CD14-positive monocyte (primary cell): ENCODE results near the gene KIAA1586. TPM values are rescaled to one million over a fixed set of nuclear protein-coding genes. Genes with fewer than 3 reads are reported as not detected.

Experiments
- DNase-seq, 3 donors: peaks; one replicate each; pipeline ENCODE4 v3.0.0-alpha.2; 2011 to 2022
- H2AFZ ChIP-seq: 2 replicates; pipeline ENCODE4 v1.6.0; 2012; ENCODE audit warnings: mild to moderate bottlenecking, low read depth, low read length, inconsistent platforms; ENCODE audit not compliant: insufficient read depth, poor library complexity, severe bottlenecking
- H3K27ac ChIP-seq, 2 donors: 1 replicate in 1 of 2; 2 replicates in 1 of 2; pipeline ENCODE4 v1.5.1; 2012 to 2013; ENCODE audit warnings: low read length in 2 of 2, control low read depth in 1 of 2, inconsistent platforms in 1 of 2, low read depth in 1 of 2, mild to moderate bottlenecking in 1 of 2
- H3K27me3 ChIP-seq, 2 donors: one replicate each; pipeline versions ENCODE4 v1.6.0 to v1.6.1; 2011 to 2013; ENCODE audit warnings: low read length in 2 of 2; ENCODE audit not compliant: control insufficient read depth in 2 of 2, insufficient read depth in 2 of 2
- H3K36me3 ChIP-seq, 2 donors: replicated peaks in 1 of 2; 1 replicate in 1 of 2; 2 replicates in 1 of 2; pipeline versions ENCODE4 v1.5.1 to v1.6.1; 2012 to 2013; ENCODE audit warnings: low read length in 2 of 2, control low read depth in 1 of 2, inconsistent platforms in 1 of 2, mild to moderate bottlenecking in 1 of 2; ENCODE audit not compliant: insufficient read depth in 2 of 2, control insufficient read depth in 1 of 2
- H3K4me1 ChIP-seq, 2 donors: 1 replicate in 1 of 2; 2 replicates in 1 of 2; pipeline versions ENCODE4 v1.5.1 to v1.6.1; 2012 to 2013; ENCODE audit warnings: low read length in 2 of 2, control low read depth in 1 of 2, inconsistent platforms in 1 of 2, mild to moderate bottlenecking in 1 of 2, moderate library complexity in 1 of 2; ENCODE audit not compliant: insufficient read depth in 2 of 2, control insufficient read depth in 1 of 2
- H3K4me2 ChIP-seq: replicated peaks from 2 replicates; pipeline ENCODE3; 2012; ENCODE audit warnings: low read length, moderate library complexity, mild to moderate bottlenecking; ENCODE audit not compliant: poor library complexity, severe bottlenecking; ENCODE audit errors: extremely low read depth
- H3K4me3 ChIP-seq, 3 experiments: fragments of 200-600 bp in 1 of 3; sonication (generic) in 1 of 3; replicated peaks in 1 of 3; 1 replicate in 2 of 3; 2 replicates in 1 of 3; pipeline ENCODE4 v1.5.1; 2011 to 2013; ENCODE audit warnings: low read length in 3 of 3, mild to moderate bottlenecking in 3 of 3, control low read depth in 2 of 3, low read depth in 2 of 3, inconsistent platforms in 1 of 3, moderate library complexity in 1 of 3
- H3K79me2 ChIP-seq: 2 replicates; pipeline ENCODE4 v1.6.0; 2012; ENCODE audit warnings: mild to moderate bottlenecking, control low read depth, inconsistent platforms, low read length, moderate library complexity; ENCODE audit not compliant: insufficient read depth
- H3K9ac ChIP-seq: 2 replicates; pipeline ENCODE4 v1.6.0; 2017; ENCODE audit warnings: low read length, mild to moderate bottlenecking; ENCODE audit not compliant: insufficient read depth, poor library complexity, severe bottlenecking
- H3K9me3 ChIP-seq, 2 donors: replicated peaks in 1 of 2; 1 replicate in 1 of 2; 2 replicates in 1 of 2; pipeline versions ENCODE4 v1.5.1 to v1.6.1; 2012 to 2013; ENCODE audit warnings: low read length in 2 of 2, control low read depth in 1 of 2; ENCODE audit not compliant: control insufficient read depth in 1 of 2, insufficient read depth in 1 of 2
- H4K20me1 ChIP-seq: 2 replicates; pipeline ENCODE4 v1.6.0; 2012; ENCODE audit warnings: mild to moderate bottlenecking, low read length, control low read depth, moderate library complexity; ENCODE audit not compliant: insufficient read depth
- H3K27ac Mint-ChIP-seq, 7 donors: one replicate each; pipeline ENCODE4 v1.8.0; 2020; ENCODE audit warnings: mild to moderate bottlenecking in 7 of 7, mixed read lengths in 7 of 7, moderate library complexity in 6 of 7, inconsistent platforms in 2 of 7
- H3K27me3 Mint-ChIP-seq, 3 donors: one replicate each; pipeline ENCODE4 v1.8.0; 2021 to 2022; ENCODE audit warnings: low read depth in 3 of 3, mild to moderate bottlenecking in 3 of 3, mixed read lengths in 3 of 3, moderate library complexity in 3 of 3, inconsistent platforms in 1 of 3
- H3K36me3 Mint-ChIP-seq, 2 donors: one replicate each; pipeline ENCODE4 v1.8.0; 2020; ENCODE audit warnings: mixed read lengths in 2 of 2, inconsistent platforms in 1 of 2, mild to moderate bottlenecking in 1 of 2
- H3K4me1 Mint-ChIP-seq: one replicate; pipeline ENCODE4 v1.8.0; 2020; ENCODE audit warnings: mild to moderate bottlenecking, mixed read lengths
- H3K4me3 Mint-ChIP-seq, 2 donors: one replicate each; pipeline ENCODE4 v1.8.0; 2020; ENCODE audit warnings: mild to moderate bottlenecking in 2 of 2, mixed read lengths in 2 of 2, moderate library complexity in 1 of 2
- H3K9me3 Mint-ChIP-seq, 7 donors: one replicate each; pipeline ENCODE4 v1.8.0; 2020 to 2022; ENCODE audit warnings: mixed read lengths in 7 of 7, mild to moderate bottlenecking in 6 of 7, moderate library complexity in 6 of 7, inconsistent platforms in 2 of 7
- WGBS: methylation state at CpG from one replicate; pipeline ENCODE4 v1.1.5; 2013; ENCODE audit warnings: missing lambda C conversion rate; ENCODE audit not compliant: insufficient coverage; 5-methylcytosine and 5-hydroxymethylcytosine counted together
- intact Hi-C, 2 donors: fragments of 100-400 bp; cut with micrococcal nuclease; formaldehyde crosslinking; loops; one replicate each; pipeline versions ENCODE4 v1.15.0 to v1.15.1; 2023
- polyA plus RNA-seq, 3 donors: library from polyadenylated mRNA; depleted of rRNA in 1 of 3; unstranded in 2 of 3; stranded (reverse) in 1 of 3; fragments of 300-500 nt in 2 of 3; fragments of >200 nt in 1 of 3; fragmentation: Illumina TruSeq in 2 of 3; gene quantifications; 1 replicate in 2 of 3; 2 replicates in 1 of 3; pipeline ENCODE4 v1.2.3, GENCODE V29; 2012 to 2021
- TF ChIP-seq, protein P1 (sequence below): fragments of 200-600 bp; IDR thresholded peaks from one replicate; pipeline ENCODE4 v1.8.0; 2022; ENCODE audit warnings: antibody characterized with exemption, mild to moderate bottlenecking

KIAA1586 gene
- polyA plus RNA-seq, 3 donors: 1.1 to 5.0 (median 4.4) TPM

DNA sequence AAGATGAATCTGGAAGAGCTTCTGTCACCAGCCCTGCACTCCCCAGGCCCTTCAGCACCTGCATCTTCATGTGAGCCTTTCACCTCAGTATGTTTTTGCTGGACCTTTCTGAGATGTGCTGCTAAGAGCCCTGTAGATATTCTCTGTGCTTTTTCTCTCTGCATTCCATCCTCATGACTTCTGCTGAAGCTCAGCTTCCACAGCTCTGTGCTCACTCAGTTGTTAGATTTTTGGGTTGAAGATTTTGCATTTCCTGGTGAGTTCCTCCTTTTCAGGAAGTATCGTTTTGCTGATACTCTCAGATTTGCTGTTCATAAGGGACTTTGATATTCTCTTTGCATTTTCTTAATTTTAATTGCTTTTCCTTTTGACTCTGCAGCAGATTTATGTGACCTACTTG lies 18.3 kb downstream of the KIAA1586 start:
- Histone ChIP-seq H3K9me3 (no peaks in the 10 kb centered on the region), H3K36me3 (peaks cover 21 to 57% of the 10 kb centered on the region in 2 donors), H4K20me1 (no peaks in the 10 kb centered on the region), H3K4me3 (no peak overlapping the region), H3K9ac (no peak overlapping the region), H2AFZ (no peak overlapping the region), H3K79me2 (no peaks in the 10 kb centered on the region), H3K4me2 (no peak overlapping the region), H3K27me3 (no peaks in the 10 kb centered on the region), H3K27ac (no peak overlapping the region), H3K4me1 (no peaks in the 10 kb centered on the region)
- Mint-ChIP-seq H3K27me3 (peaks cover 0 to 1% (median 0%) of the 10 kb centered on the region in 3 donors), H3K27ac (peak overlapping the region in 2 of 7 donors; percentile 52 to 57), H3K4me3 (no peak overlapping the region), H3K36me3 (peaks cover 30 to 52% of the 10 kb centered on the region in 2 donors), H3K9me3 (no peaks in the 10 kb centered on the region), H3K4me1 (no peaks in the 10 kb centered on the region)
- intact Hi-C loops: no loop called here
- no CpG with 5 or more reads among the region's 1 CpG for WGBS
- TF ChIP-seq, protein P1, sequence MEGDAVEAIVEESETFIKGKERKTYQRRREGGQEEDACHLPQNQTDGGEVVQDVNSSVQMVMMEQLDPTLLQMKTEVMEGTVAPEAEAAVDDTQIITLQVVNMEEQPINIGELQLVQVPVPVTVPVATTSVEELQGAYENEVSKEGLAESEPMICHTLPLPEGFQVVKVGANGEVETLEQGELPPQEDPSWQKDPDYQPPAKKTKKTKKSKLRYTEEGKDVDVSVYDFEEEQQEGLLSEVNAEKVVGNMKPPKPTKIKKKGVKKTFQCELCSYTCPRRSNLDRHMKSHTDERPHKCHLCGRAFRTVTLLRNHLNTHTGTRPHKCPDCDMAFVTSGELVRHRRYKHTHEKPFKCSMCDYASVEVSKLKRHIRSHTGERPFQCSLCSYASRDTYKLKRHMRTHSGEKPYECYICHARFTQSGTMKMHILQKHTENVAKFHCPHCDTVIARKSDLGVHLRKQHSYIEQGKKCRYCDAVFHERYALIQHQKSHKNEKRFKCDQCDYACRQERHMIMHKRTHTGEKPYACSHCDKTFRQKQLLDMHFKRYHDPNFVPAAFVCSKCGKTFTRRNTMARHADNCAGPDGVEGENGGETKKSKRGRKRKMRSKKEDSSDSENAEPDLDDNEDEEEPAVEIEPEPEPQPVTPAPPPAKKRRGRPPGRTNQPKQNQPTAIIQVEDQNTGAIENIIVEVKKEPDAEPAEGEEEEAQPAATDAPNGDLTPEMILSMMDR: no peak
- no peak for DNase-seq

DNA sequence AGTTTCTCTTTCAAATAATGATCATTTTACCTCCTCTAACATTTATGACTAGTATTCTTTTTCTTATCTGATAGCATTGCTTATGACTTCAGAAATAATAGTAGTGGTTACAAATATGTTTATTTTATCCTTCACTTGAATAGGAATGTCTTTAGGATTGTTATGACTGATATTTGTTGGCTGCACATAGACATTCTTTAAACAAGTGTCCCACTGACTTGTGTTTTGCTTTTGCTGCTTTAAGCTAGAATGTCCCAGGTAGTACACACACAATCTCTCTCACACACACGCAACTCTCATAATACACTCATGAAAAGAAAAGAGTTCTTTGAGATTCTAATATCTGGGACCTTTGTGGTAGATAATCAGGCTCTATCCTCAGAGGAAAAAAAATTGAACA lies 21.6 kb downstream of the KIAA1586 start:
- H3K4me1 ChIP-seq: no peaks in the 10 kb centered on the region
- no peak overlapping the region for H2AFZ ChIP-seq
- no peaks in the 10 kb centered on the region for H3K27me3 Mint-ChIP-seq
- H3K4me2 ChIP-seq: no peak overlapping the region
- H3K36me3 Mint-ChIP-seq: peaks cover 29 to 38% of the 10 kb centered on the region in 2 donors
- no peaks in the 10 kb centered on the region for H3K9me3 Mint-ChIP-seq
- no peaks in the 10 kb centered on the region for H3K4me1 Mint-ChIP-seq
- H3K36me3 ChIP-seq: peaks cover 13 to 31% of the 10 kb centered on the region in 2 donors
- no peaks in the 10 kb centered on the region for H3K79me2 ChIP-seq
- no peak for DNase-seq
- H3K9me3 ChIP-seq: no peaks in the 10 kb centered on the region
- no CpG with 5 or more reads among the region's 1 CpG for WGBS
- H4K20me1 ChIP-seq: no peaks in the 10 kb centered on the region
- H3K27ac Mint-ChIP-seq: no peak overlapping the region
- H3K27me3 ChIP-seq: no peaks in the 10 kb centered on the region
- no peak overlapping the region for H3K9ac ChIP-seq
- TF ChIP-seq, protein P1: no peak
- H3K4me3 ChIP-seq: no peak overlapping the region
- H3K4me3 Mint-ChIP-seq: no peak overlapping the region
- H3K27ac ChIP-seq: no peak overlapping the region
- intact Hi-C loops: no loop called here
